B cell (primary cell): Measurements from ENCODE around the gene PRDM10. TPM values are rescaled to one million over a fixed set of nuclear protein-coding genes. Genes with fewer than 3 reads are reported as not detected.
A peak's percentile ranks its signal among the peaks of the same experiment; 100 is the strongest.

Source experiments
- ATAC-seq: fragments of 200-7000 bp; cut with Tn5 transposase; one replicate; pipeline ENCODE4 v1.10.0; 2021; ENCODE audit warnings: low read depth, mild to moderate bottlenecking, moderate number of reproducible peaks, moderate library complexity
- CTCF ChIA-PET: fragments of 350-600 bp; sonication (Branson Sonifier 250); formaldehyde crosslinking; loops from one replicate; lab custom pipeline; 2021; ENCODE audit warnings: antibody characterized with exemption, inconsistent platforms; lab: Charles Lee
- POLR2A ChIA-PET: fragments of 350-600 bp; sonication (Branson Sonifier 250); formaldehyde crosslinking; loops from one replicate; lab custom pipeline; 2021; ENCODE audit warnings: antibody characterized with exemption; lab: Charles Lee
- DNase-seq: peaks from one replicate; pipeline ENCODE4 v3.0.0; 2013
- H2AFZ ChIP-seq: 2 replicates; pipeline ENCODE4 v1.6.1; 2012; ENCODE audit warnings: mild to moderate bottlenecking, low read depth, low read length; ENCODE audit not compliant: insufficient read depth, poor library complexity, severe bottlenecking
- H3K27ac ChIP-seq, 2 donors: 1 replicate in 1 of 2; 2 replicates in 1 of 2; pipeline ENCODE4 v1.5.1; 2012 to 2013; ENCODE audit warnings: low read length in 2 of 2, mild to moderate bottlenecking in 2 of 2, moderate library complexity in 1 of 2
- H3K27me3 ChIP-seq, 4 experiments: fragments of 200-600 bp in 1 of 4; sonication (generic) in 1 of 4; replicated peaks in 1 of 4; 1 replicate in 2 of 4; 2 replicates in 2 of 4; pipeline versions ENCODE4 v1.6.1 to v1.7.0; 2013 to 2016; ENCODE audit warnings: low read length in 3 of 4, mild to moderate bottlenecking in 2 of 4, mixed read lengths in 1 of 4, moderate library complexity in 1 of 4; ENCODE audit not compliant: insufficient read depth in 4 of 4, control insufficient read depth in 3 of 4; ENCODE audit errors: control extremely low read depth in 1 of 4
- H3K36me3 ChIP-seq, 2 experiments: replicated peaks in 1 of 2; 1 replicate in 1 of 2; 2 replicates in 1 of 2; pipeline versions ENCODE4 v1.6.1 to v1.7.1; 2013; ENCODE audit warnings: low read length in 1 of 2; ENCODE audit not compliant: insufficient read depth in 2 of 2, control insufficient read depth in 1 of 2; ENCODE audit errors: control extremely low read depth in 1 of 2, extremely low read depth in 1 of 2
- H3K4me1 ChIP-seq, 2 donors: fragments of 200-600 bp in 1 of 2; sonication (generic) in 1 of 2; 1 replicate in 1 of 2; 2 replicates in 1 of 2; pipeline versions ENCODE4 v1.5.1 to v1.6.1; 2013 to 2017; ENCODE audit warnings: low read length in 2 of 2; ENCODE audit not compliant: control insufficient read depth in 2 of 2, insufficient read depth in 2 of 2
- H3K4me2 ChIP-seq: replicated peaks from 2 replicates; pipeline ENCODE3; 2012; ENCODE audit warnings: mild to moderate bottlenecking, low read depth, low read length; ENCODE audit not compliant: poor library complexity, severe bottlenecking
- H3K4me3 ChIP-seq, 5 experiments: fragments of 200-600 bp in 1 of 5; sonication (generic) in 1 of 5; 1 replicate in 3 of 5; 2 replicates in 2 of 5; pipeline versions ENCODE4 v1.5.1 to v1.7.0; 2011 to 2016; ENCODE audit warnings: low read length in 4 of 5, mild to moderate bottlenecking in 4 of 5, low read depth in 2 of 5, control low read depth in 1 of 5, moderate library complexity in 1 of 5; ENCODE audit not compliant: insufficient read depth in 1 of 5; ENCODE audit errors: control extremely low read depth in 1 of 5, extremely low read depth in 1 of 5
- H3K79me2 ChIP-seq: fragments of 200-600 bp; sonication (generic); one replicate; pipeline ENCODE4 v1.6.0; 2016; ENCODE audit warnings: low read length; ENCODE audit not compliant: control insufficient read depth, insufficient read depth
- H3K9ac ChIP-seq: fragments of 200-600 bp; sonication (generic); 2 replicates; pipeline ENCODE4 v1.6.1; 2017; ENCODE audit warnings: mild to moderate bottlenecking, low read length, moderate library complexity
- H3K9me3 ChIP-seq, 3 donors: one replicate each; pipeline versions ENCODE4 v1.6.1 to v1.7.1; 2013; ENCODE audit warnings: low read length in 2 of 3; ENCODE audit not compliant: control insufficient read depth in 2 of 3, insufficient read depth in 1 of 3; ENCODE audit errors: control extremely low read depth in 1 of 3
- H4K20me1 ChIP-seq: 2 replicates; pipeline ENCODE4 v1.6.0; 2012; ENCODE audit warnings: mild to moderate bottlenecking, low read length; ENCODE audit not compliant: insufficient read depth, control insufficient read depth, poor library complexity, severe bottlenecking
- H3K27ac Mint-ChIP-seq: one replicate; pipeline ENCODE4 v1.8.0; 2021; ENCODE audit warnings: mixed read lengths
- H3K27me3 Mint-ChIP-seq: one replicate; pipeline ENCODE4 v1.8.0; 2021; ENCODE audit warnings: mixed read lengths
- H3K4me1 Mint-ChIP-seq: one replicate; pipeline ENCODE4 v1.8.0; 2021; ENCODE audit warnings: mixed read lengths
- H3K4me3 Mint-ChIP-seq: one replicate; pipeline ENCODE4 v1.8.0; 2021; ENCODE audit warnings: mixed read lengths
- H3K9me3 Mint-ChIP-seq: one replicate; pipeline ENCODE4 v1.8.0; 2022; ENCODE audit warnings: mixed read lengths; ENCODE audit not compliant: insufficient read depth
- CTCF ChIP-seq: fragments of 200-600 bp; IDR thresholded peaks from one replicate; pipeline ENCODE4 v1.8.0; 2022; ENCODE audit warnings: antibody characterized with exemption, mild to moderate bottlenecking
- EZH2 ChIP-seq: IDR thresholded peaks from 2 replicates; pipeline ENCODE4 v1.6.1; 2012; ENCODE audit warnings: borderline replicate concordance, low read depth, mild to moderate bottlenecking, moderate library complexity, low read length; ENCODE audit not compliant: insufficient read depth, poor library complexity, severe bottlenecking
- WGBS: methylation state at CpG from one replicate; pipeline ENCODE4 v1.1.5; 2013; ENCODE audit warnings: missing lambda C conversion rate; ENCODE audit not compliant: insufficient coverage; 5-methylcytosine and 5-hydroxymethylcytosine counted together
- intact Hi-C: fragments of 100-400 bp; cut with micrococcal nuclease; formaldehyde crosslinking; loops from one replicate; pipeline ENCODE4 v1.10.0; 2022
- polyA plus RNA-seq: library from polyadenylated mRNA; depleted of rRNA; stranded (reverse); fragments of >200 nt; gene quantifications from 2 replicates; pipeline ENCODE4 v1.2.3, GENCODE V29; 2012
- total RNA-seq, 2 donors: library from RNA; stranded (reverse); fragments of 120-200 nt in 1 of 2; gene quantifications; 1 replicate in 1 of 2; 2 replicates in 1 of 2; pipeline versions ENCODE4 v1.2.3 to v1.2.4, GENCODE V29; 2013 to 2022

Gene PRDM10
- total and polyA plus RNA-seq, 2 donors (not counting 1 experiment from before 2014, with no cell fraction given): 4.5 to 17.5 TPM

GRCh38 chr11:129905402-129905801 lies 97.2 kb downstream of the PRDM10 start:
- POLR2A ChIA-PET: no interaction called here
- no peaks in the 10 kb centered on the region for H3K4me1 Mint-ChIP-seq
- intact Hi-C loops: no loop called here

DNA sequence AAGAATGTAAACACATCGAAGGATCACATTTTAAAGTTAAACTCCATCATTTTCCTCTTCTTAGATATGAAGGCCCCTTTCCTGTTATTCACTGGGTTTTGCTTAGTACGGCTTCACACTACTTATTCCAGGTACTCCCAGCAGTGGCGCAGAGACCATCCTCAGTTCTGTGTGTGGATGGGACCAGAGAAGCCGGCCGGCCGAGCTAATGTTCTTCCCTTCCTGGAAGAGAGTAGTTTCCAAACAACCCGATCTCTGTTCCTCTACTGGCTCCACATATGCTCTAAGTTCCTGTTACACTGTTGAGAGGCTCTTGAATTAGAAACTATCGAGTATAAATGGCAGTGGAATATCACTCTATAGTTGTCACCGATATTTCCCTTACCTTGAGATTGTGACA lies 106.6 kb downstream of the PRDM10 start:
- ChIA-PET CTCF (interaction anchor here (3.0 kb wide), 1 partner anchor 236 kb away, joined by 16 read pairs; no protein-coding TSS in a partner anchor), POLR2A (no interaction called here)
- Histone ChIP-seq H3K79me2 (peaks cover 28% of the 10 kb centered on the region), H3K27me3 (no peaks in the 10 kb centered on the region), H3K4me3 (peak overlapping the region; percentile 61 to 92 (median 79)), H3K9ac (peak overlapping the region; percentile 71), H3K27ac (no peak overlapping the region), H3K4me1 (peaks cover 10 to 14% of the 10 kb centered on the region in 2 donors), H3K4me2 (peak overlapping the region; percentile 76), H2AFZ (peak overlapping the region; percentile 88), H3K9me3 (no peaks in the 10 kb centered on the region), H3K36me3 (peaks cover 2 to 15% of the 10 kb centered on the region in 2 experiments), H4K20me1 (no peaks in the 10 kb centered on the region)
- no peaks in the 10 kb centered on the region for H3K9me3 Mint-ChIP-seq
- peak overlapping the region; percentile 92 for H3K4me3 Mint-ChIP-seq
- WGBS: 50% methylated on average over 1 of the region's 9 CpGs
- intact Hi-C loops: no loop called here
- TF ChIP-seq CTCF (no peak), EZH2 (no peak)
- DNase-seq: no peak
- peak overlapping the region; percentile 82 for H3K27ac Mint-ChIP-seq
- peaks cover 22% of the 10 kb centered on the region for H3K4me1 Mint-ChIP-seq
- ATAC-seq: no peak
- H3K27me3 Mint-ChIP-seq: no peaks in the 10 kb centered on the region

More at GRCh38 chr11:129905402-129905801, 97.2 kb downstream of the PRDM10 start:
- H3K4me1 ChIP-seq: no peaks in the 10 kb centered on the region
- ATAC-seq (no peak), DNase-seq (no peak)
- H3K79me2 ChIP-seq: no peaks in the 10 kb centered on the region
- no peaks in the 10 kb centered on the region for H4K20me1 ChIP-seq
- no CpG with 5 or more reads among the region's 8 CpGs for WGBS
- Mint-ChIP-seq H3K9me3 (no peaks in the 10 kb centered on the region), H3K27ac (no peak overlapping the region), H3K27me3 (no peaks in the 10 kb centered on the region), H3K4me3 (no peak overlapping the region)
- H3K4me3 ChIP-seq: no peak overlapping the region
- no peak overlapping the region for H3K27ac ChIP-seq
- peaks cover 3 to 29% of the 10 kb centered on the region in 2 experiments for H3K36me3 ChIP-seq
- no peak overlapping the region for H3K9ac ChIP-seq
- CTCF ChIA-PET: interaction anchor here (1.4 kb wide), 1 partner anchor 227 kb away, joined by 6 read pairs; no protein-coding TSS in a partner anchor
- H3K4me2 ChIP-seq: no peak overlapping the region
- no peaks in the 10 kb centered on the region for H3K9me3 ChIP-seq
- no peak overlapping the region for H2AFZ ChIP-seq
- no peak for TF ChIP-seq CTCF
- no peak for TF ChIP-seq EZH2
- no peaks in the 10 kb centered on the region for H3K27me3 ChIP-seq
